Esophagus mucosa (tissue), 1 donor: ENCODE results near the gene C10orf71. TPM values are rescaled to one million over a fixed set of nuclear protein-coding genes. Genes with fewer than 3 reads are reported as not detected.
A peak's percentile ranks its signal among the peaks of the same experiment; 100 is the strongest.

Experiments used
- ATAC-seq: fragments of 200-7000 bp; cut with Tn5 transposase; one replicate; pipeline ENCODE4 v1.9.1; 2020
- total RNA-seq: library from RNA; stranded (reverse); gene quantifications from one replicate; pipeline ENCODE4 v1.2.4, GENCODE V29; 2023
- donor health status: DM: yes; HTN: yes; CAD: no.

Gene C10orf71
- total RNA-seq, 1 donor from 2014 or later = not detected

DNA sequence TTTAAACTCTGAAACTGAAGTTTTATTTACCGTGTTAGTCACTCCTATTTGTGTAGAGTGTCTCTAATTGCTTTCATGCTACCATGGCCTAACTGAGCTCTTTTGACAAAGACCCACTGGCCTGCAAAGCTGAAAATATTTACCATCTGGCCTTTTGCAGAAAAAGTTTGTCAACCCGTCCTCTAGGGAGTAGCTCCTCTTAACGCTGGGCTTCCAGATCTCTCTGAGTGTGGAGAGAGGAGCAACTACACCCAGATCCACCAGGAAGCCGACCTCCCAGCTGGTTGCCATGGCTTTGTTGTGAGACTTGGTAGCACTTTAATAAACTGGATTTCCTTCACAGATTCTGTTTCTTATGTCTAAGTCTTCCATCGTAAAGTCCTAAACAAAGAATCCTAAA lies 4.2 kb upstream of the C10orf71 start:
- no peak for ATAC-seq

DNA sequence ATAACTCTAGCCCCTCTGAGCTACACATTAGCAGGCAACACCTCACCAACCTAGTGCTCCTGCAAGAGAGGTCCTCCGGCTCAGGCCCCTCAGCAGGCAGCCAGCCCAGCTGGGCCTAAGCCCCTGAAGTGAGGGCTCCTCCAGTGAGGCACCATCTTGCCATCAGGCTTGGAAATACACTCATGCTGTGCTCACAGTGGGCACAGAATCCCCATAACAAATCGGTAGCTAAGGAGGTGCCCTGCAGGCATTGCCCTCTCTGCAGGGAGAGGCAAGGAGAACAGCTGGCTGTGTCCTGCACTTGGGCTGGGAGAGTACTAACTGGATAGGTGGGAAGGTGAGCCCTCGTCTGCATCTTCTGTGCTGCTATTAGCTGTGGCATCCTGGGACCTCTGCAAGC lies 3.7 kb upstream of the C10orf71 start:
- ATAC-seq = no peak

DNA sequence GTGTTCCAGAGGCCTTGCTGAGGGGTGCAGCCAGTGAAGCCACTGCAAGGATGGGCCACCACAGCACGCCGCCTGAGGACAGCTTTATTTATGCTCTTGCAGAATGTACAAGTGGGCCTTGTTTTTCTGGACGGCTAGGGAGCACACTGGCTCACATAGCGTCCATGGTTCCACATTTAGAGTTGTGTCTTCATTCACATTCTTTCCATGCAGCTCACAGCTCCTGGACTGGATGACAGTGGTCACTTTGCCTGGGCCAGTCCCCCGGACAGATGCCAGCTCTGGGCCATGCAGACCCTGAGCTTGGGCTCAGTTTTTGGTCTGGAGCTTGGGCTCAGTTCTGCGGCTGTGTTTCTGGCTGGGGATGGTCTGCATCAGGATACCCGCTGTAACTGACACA lies 2.6 kb upstream of the C10orf71 start:
- no peak for ATAC-seq

GRCh38 chr10:49296836-49297235 lies 2.1 kb upstream of the C10orf71 start:
- no peak for ATAC-seq

GRCh38 chr10:49297818-49298670 lies 926 bp upstream of the C10orf71 start:
- ATAC-seq = no peak

GRCh38 chr10:49298671-49298982 lies 343 bp upstream of the C10orf71 start:
- ATAC-seq = no peak

GRCh38 chr10:49299816-49300139 lies 808 bp downstream of the C10orf71 start:
- peak; percentile 23 for ATAC-seq

DNA sequence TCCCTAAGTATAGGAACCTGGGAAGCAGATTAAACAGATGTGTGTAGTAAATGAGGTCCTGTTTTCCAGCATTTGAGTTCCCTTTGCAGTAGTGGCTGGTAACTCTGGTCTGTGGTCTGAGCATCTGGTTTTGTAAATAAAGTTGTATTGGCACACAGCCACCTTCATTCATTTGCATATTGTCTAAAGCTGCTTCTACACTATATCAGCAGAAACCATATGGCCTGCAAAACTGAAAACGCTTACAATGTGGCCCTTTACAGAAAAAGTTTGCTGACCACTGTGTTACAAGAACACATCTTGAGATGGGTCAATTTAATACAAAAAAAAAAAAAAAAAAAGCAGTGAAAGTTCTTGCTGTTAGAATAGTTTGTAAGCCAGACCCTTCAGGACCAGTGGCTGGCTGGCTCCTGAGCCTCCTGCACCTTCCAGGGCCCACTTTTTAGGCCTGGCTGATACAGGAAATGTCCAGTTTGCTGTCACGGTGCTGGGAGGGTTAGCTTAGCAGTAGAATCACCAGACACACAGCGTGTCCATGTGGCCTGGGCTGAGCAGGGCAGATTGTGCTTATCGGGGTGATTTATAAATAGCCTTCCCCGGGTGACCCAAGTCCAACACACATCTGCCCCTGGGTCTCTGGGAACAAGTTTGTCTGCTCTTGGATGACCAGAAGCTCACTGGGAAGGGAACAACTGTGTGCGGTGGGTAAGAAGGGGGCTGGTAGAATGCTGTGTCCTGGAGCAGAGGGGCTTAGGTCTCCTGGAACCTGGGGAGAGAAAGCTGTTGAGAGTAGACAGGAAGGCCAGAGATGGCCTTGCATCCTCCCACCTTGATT lies 1.4 kb downstream of the C10orf71 start:
- ATAC-seq = no peak

- no peak for ATAC-seq
Observed at GRCh38 chr10:49301302-49301701, 2.3 kb downstream of the C10orf71 start.

- no peak for ATAC-seq
Observed at GRCh38 chr10:49302088-49302487, 3.1 kb downstream of the C10orf71 start.

GRCh38 chr10:49303711-49304110 lies 4.7 kb downstream of the C10orf71 start:
- ATAC-seq = no peak

- no peak for ATAC-seq
Observed at GRCh38 chr10:49304137-49304536, 5.2 kb downstream of the C10orf71 start.

- no peak for ATAC-seq
Observed at GRCh38 chr10:49307921-49308320, 9.0 kb downstream of the C10orf71 start.

DNA sequence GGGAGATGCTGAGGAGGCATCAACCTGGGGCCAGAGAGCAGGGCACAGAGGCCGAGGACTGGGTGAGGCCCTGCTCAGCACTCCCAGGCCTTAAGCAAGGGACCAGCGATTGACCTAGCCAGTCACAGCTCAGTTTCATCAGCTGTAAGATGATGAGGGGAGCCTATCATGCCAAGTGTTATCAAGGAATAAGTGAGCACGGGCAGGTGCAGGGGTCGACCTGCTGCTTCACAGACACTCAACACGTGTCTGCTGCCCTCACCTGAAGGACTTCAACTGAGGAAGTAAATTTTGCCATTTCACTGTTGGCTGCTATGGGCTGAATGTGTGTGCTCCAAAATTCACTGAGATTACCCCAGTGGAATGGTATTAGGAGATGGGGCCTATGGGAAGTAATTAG lies 9.9 kb downstream of the C10orf71 start:
- no peak for ATAC-seq

DNA sequence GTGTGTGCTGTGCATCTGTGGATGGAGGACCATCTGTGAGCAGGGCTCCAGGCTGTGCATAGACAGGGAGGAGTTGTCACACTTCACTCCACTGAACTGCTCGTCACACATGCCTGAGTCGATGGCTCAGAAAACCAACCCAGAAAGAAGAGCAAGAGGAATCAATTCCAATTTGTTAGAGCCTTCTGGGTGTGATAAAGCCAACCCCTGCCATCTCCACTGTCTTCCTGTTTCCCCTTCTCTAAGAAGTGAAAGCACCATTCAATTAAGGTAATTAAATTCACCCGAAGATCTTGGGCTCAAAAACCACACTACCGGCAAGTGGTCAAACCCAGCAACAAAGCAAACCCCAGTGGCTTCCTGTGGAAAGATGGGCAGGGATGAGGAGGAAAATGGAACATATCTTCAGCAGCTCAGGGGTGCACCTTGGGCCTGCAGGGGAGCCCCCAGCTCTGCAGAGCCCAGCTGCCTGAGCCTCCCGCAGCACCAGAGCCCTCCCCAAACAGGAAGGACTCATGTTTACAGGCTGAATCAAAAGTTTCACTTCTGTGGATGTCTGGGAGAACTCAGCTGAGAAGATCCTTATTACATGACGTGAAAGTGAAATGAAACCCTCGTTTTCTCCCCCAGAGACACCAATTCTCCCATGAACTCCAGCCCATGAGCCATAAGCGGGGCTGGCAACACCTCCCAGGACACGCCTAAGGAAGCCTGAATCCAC lies 10.9 kb downstream of the C10orf71 start:
- peak; percentile 24 for ATAC-seq

DNA sequence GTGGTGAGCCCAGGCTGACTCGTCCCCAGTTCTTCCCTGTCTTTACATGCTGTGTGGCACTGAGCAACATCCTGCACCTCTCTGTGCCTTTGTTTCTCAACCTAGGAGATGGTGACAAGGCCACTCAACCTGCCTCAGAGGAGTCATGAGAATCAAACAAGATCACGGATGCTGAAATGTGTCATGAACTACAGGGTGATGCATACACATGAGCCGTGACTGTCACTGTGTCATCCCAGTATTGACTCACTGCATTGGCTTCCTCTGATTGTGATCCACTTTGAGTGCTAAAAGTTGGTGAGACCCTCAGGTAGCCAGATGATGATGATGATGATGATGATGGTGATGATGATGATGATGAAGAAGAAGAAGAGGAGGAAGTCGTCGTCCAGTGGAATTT lies 11.5 kb downstream of the C10orf71 start:
- ATAC-seq = peak; percentile 40

GRCh38 chr10:49310901-49311554 lies 12.1 kb downstream of the C10orf71 start:
- ATAC-seq = no peak

DNA sequence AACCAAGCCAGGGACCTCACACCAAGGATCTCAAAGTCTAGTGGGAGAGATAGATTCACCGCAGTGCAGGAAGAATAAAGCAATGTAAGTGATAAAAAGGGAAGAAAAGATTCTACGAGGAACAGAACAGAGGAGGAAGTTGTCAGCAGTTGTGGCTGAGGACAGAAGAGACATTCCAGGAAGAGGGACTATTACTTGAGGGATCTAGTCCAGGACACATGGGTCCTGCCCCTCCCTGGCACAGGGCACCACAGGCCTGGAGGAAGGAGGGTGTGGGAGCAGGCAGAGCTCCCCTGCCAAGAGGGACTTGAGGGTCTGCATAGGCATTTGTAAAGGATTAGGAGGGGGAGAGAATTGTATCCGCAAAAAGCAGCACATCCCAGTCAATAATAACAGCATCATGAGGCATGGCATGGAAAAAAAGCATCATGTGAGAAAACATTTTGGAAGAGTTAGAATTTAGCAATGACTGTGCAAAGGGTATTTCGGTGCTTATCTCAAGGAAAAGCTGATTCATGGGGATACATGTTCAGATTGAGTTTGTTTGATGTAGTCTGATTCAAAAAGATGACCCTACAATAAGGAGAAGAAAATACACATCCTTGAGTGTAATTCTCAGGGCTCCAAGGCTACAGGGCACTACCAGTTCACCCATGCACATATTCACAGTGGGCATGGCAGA lies 12.7 kb downstream of the C10orf71 start:
- ATAC-seq = no peak

- no peak for ATAC-seq
Observed at GRCh38 chr10:49312246-49312869, 13.4 kb downstream of the C10orf71 start.

DNA sequence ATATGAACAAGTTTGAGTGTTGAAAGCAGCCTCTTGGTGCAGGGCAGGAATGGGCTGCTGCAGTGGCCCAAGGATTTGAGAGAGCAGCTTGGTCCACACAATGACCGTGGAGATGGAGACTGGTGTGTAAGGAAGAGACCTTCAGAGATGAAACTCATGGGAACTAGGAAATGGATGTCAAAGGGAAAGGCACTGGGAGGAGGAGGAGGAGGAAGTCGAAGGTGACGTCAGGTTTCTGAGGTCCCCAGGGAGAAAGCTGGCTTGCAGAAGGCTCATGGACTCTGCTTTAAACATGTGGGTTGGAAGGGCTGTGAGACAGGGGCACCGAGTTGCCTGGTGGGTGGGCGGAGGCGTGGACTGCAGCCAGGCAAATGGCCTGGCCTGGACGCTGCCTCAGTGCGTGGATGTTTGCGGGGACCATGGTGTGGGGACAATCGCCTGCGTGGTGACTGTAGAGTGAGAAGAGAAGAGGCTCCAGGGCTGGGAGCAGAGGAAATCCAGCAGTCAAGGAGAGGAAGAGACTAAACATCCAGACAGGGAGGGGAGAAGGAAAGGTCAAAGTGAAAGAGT lies 14.6 kb downstream of the C10orf71 start:
- no peak for ATAC-seq

DNA sequence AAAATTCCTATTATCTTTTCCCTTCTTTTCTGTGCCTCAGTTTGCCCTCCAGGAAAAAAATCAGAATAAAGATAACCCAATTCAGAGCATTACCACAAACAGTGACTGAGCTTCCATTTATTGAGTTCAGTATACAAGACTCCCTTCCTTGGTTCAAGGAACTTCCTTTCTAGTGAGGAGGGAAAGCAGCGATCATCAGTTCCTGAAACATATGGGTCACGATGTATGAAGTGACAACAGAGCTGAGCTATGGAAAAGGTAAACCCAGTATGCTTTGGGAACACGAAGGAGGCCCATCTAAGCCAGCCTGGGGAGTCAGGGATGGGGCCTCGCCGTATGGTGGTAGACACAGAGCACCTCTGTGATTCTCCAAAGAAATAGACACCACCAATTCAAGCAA lies 15.8 kb downstream of the C10orf71 start:
- no peak for ATAC-seq
